ENCODE results near the gene PRKCE.

Gene PRKCE

GRCh38 chr2:45728458-45728942, 77.0 kb downstream of the PRKCE start:
- DNase-seq (ENCODE audit: low read depth): no peak

- DNase-seq (ENCODE audit: low read depth): no peak
Measured at GRCh38 chr2:45729753-45730512, 78.5 kb downstream of the PRKCE start.

GRCh38 chr2:45731141-45731540, 79.7 kb downstream of the PRKCE start:
- DNase-seq (ENCODE audit: low read depth): no peak

- no peak for DNase-seq (ENCODE audit: low read depth)
Measured at GRCh38 chr2:45732436-45732835, 81.0 kb downstream of the PRKCE start.

GRCh38 chr2:45732946-45733345, 81.5 kb downstream of the PRKCE start:
- no peak for DNase-seq (ENCODE audit: low read depth)

GRCh38 chr2:45734336-45734735, 82.9 kb downstream of the PRKCE start:
- DNase-seq (ENCODE audit: low read depth): no peak

GRCh38 chr2:45734952-45735351, 83.5 kb downstream of the PRKCE start:
- DNase-seq (ENCODE audit: low read depth): no peak

GRCh38 chr2:45736757-45737704, 85.6 kb downstream of the PRKCE start:
- DNase-seq (ENCODE audit: low read depth): no peak

- DNase-seq (ENCODE audit: low read depth): no peak
Measured at GRCh38 chr2:45739796-45740485, 88.5 kb downstream of the PRKCE start.

- DNase-seq (ENCODE audit: low read depth): no peak
Measured at GRCh38 chr2:45741161-45741850, 89.8 kb downstream of the PRKCE start.

GRCh38 chr2:45743531-45744396, 92.3 kb downstream of the PRKCE start:
- DNase-seq (ENCODE audit: low read depth): no peak

GRCh38 chr2:45745231-45745630, 93.8 kb downstream of the PRKCE start:
- DNase-seq (ENCODE audit: low read depth): no peak

GRCh38 chr2:45746888-45747287, 95.4 kb downstream of the PRKCE start:
- DNase-seq (ENCODE audit: low read depth): no peak

GRCh38 chr2:45747363-45747762, 95.9 kb downstream of the PRKCE start:
- DNase-seq (ENCODE audit: low read depth): no peak

GRCh38 chr2:45748239-45748638, 96.8 kb downstream of the PRKCE start:
- no peak for DNase-seq (ENCODE audit: low read depth)

GRCh38 chr2:45750001-45750400, 98.5 kb downstream of the PRKCE start:
- no peak for DNase-seq (ENCODE audit: low read depth)

GRCh38 chr2:45750484-45750883, 99.0 kb downstream of the PRKCE start:
- no peak for DNase-seq (ENCODE audit: low read depth)

- no peak for DNase-seq (ENCODE audit: low read depth)
Measured at GRCh38 chr2:45753381-45753780, 101.9 kb downstream of the PRKCE start.

GRCh38 chr2:45754131-45755010, 102.9 kb downstream of the PRKCE start:
- no peak for DNase-seq (ENCODE audit: low read depth)

Measured in stimulated activated CD8-positive, alpha-beta memory T cell treated with anti-CD3 and anti-CD28 coated beads, Interleukin-15, amount 100 ng/mL, for 24 hours (primary cell).